ENCODE data around the gene CEP85. TPM values are rescaled to one million over a fixed set of nuclear protein-coding genes. Genes with fewer than 3 reads are reported as not detected.

The CEP85 gene
- total and polyA plus RNA-seq, 9 of the 15 experiments (the other 6 are each of a cell fraction or from before 2014, with no cell fraction given), result 42.1 to 140 (median 92.6) TPM

DNA sequence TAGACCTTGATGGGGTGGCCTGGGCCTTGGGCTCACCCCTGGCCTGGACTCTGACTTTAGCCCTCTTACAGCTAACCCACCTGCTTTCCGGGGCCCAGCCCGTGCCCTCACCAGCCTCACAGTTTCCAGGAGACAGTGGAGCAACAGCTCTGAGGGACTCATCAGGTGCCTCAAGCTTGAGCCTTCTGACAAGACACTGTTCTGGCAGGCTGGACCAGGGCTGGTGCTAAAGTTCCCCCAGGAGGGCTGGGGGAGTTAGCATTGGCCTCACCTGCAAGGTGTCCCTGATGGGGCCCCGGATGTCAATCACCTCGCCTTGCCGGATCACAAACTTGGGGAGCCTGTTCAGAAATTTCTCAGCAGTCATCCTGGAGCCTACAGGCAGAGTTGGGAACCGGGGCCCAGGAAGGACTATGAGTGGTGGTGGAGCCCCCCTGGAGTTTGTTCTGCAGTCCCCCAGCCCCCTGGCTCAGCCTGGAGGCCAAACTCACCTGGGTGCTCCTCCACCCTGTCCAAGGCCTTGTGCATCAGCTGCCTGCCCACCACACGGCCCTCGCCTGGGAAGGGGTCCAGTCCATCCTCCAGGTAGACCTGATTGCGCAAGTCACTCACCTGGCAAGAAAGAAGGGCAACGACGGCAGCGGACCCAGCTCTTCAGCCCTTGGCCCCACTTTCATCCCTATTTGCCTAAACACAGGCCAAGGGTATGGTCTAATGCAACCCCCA is 50.0 kb downstream of the CEP85 start (continued):
- TF ChIP-seq DMBX1 (CRISPR knock-in tag; IDR thresholded peaks at IDR 0.05; ENCODE audit: borderline replicate concordance) (peak; percentile 31; the same call in 1 of the 2 replicates), FOS (IDR thresholded peaks at IDR 0.05; ENCODE audit: extremely low read depth, insufficient read length) (no peak), BCL6 (CRISPR knock-in tag; IDR thresholded peaks at IDR 0.05) (no peak), CEBPB (tag; IDR thresholded peaks at IDR 0.05) (peak; percentile 99), ZNF263 (CRISPR knock-in tag; IDR thresholded peaks at IDR 0.05; ENCODE audit: borderline replicate concordance) (no peak)

DNA sequence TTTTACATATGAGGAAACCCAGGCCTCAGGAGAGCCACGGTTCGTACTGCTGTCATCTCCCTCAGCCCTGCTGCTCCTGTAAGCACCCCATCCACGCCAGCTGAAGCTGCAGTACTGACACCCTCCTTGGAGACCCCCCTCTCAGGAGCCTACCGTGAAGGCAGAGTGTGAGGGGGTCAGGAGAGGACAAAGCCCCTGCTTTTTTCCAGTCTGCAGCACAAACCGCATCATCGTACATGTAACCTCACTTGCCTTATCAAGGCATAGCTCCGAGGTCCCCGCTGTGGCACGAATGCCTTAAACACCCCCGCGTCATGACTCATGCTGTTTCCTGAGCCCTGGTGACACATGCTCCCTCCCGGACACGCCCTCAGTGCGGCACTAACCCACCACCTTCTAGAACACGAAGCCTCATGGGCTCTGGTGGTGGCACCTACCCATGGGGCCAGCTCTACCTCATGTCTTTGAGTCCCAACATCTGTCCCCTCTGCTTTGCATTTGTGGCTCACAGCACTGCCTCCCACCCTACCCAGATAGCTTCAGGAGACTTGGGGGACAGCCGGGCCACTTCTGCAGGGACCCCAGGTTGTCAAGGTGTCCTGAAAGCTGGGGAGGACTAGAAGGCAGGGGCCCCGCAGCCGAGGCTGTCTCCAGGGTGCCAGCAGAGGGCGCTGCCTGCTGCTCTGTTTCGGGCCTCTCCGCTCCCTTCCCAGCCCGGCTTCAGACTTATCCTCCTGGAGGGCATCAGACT is 50.8 kb downstream of the CEP85 start:
- H3K4me3 ChIP-seq, result no peak overlapping the region
- in situ Hi-C loops (cut with MboI), result loop anchor here (5.0 kb wide), 1 partner anchor 38 kb away; no protein-coding TSS in a partner anchor
- ATAC-seq (peak; percentile 73), FAIRE-seq (peak; percentile 98), DNase-seq (ENCODE audit: extremely low read depth in 1 of 4, low spot score in 3 of 4) (peak; percentile 91 to 99 (median 93))
- H3K27ac ChIP-seq (ENCODE audit: extremely low read depth, low read depth, low read length), result peak overlapping the region; percentile 86
- H3K79me2 ChIP-seq (ENCODE audit: control insufficient read depth, insufficient read depth, low read length), result peaks cover 18% of the 10 kb centered on the region; the same call in 2 of the 3 replicates
- H3K4me2 ChIP-seq (ENCODE audit: insufficient read depth, low read length), result peak overlapping the region; percentile 64
- intact Hi-C loops (cut with micrococcal nuclease), result loop anchor here (1.0 to 2.0 kb wide), 2 partner anchors 37 to 106 kb away; no protein-coding TSS in a partner anchor
- H3K36me3 ChIP-seq (ENCODE audit: control insufficient read depth, insufficient read depth, low read length), result peaks cover 35% of the 10 kb centered on the region
- H3K9me3 ChIP-seq (replicated peaks; ENCODE audit: control insufficient read depth, insufficient read depth, low read depth, low read length), result no peaks in the 10 kb centered on the region
- no peaks in the 10 kb centered on the region for H4K20me1 ChIP-seq (replicated peaks; ENCODE audit: control insufficient read depth, insufficient read depth, low read length)
- H3K9me1 ChIP-seq (ENCODE audit: control insufficient read depth, insufficient read depth, low read length), result no peaks in the 10 kb centered on the region
- TSS peak; percentile 35 for BruUV-seq (replicated peaks)
- 11% methylated on average over 22 of the region's 22 CpGs for WGBS (ENCODE audit: insufficient coverage, low coverage, missing lambda C conversion rate)
- H3K9ac ChIP-seq (ENCODE audit: insufficient read depth in 1 of 2, low read depth in 2 of 2, low read length in 2 of 2), result peak overlapping the region; percentile 49 to 61
- H3K4me1 ChIP-seq (replicated peaks in 1 of 2; ENCODE audit: control insufficient read depth in 2 of 2, insufficient read depth in 2 of 2, low read length in 2 of 2), result peaks cover 84 to 99% of the 10 kb centered on the region in 2 experiments
- H3K27me3 ChIP-seq (ENCODE audit: control insufficient read depth in 2 of 2, insufficient read depth in 2 of 2, low read length in 2 of 2), result no peaks in the 10 kb centered on the region
- H2AFZ ChIP-seq (ENCODE audit: low read depth, low read length), result peak overlapping the region; percentile 63
- ChIA-PET POLR2A (interaction anchor here (0.6 to 2.1 kb wide), 18 partner anchors 9 to 1550 kb away, joined by 3 to 11 read pairs (median 4); partner anchors contain the start of gene ZNF593), CTCF (ENCODE audit: low intra/inter-chr PET ratio) (interaction anchor here (0.5 to 4.2 kb wide), 7 partner anchors 9 to 295 kb away, joined by 3 to 29 read pairs (median 12); no protein-coding TSS in a partner anchor)
- TF ChIP-seq, protein P1, sequence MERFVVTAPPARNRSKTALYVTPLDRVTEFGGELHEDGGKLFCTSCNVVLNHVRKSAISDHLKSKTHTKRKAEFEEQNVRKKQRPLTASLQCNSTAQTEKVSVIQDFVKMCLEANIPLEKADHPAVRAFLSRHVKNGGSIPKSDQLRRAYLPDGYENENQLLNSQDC (CRISPR knock-in tag; IDR thresholded peaks at IDR 0.05), result no peak
- no peak for TF ChIP-seq SAP30 (IDR thresholded peaks at IDR 0.05; ENCODE audit: borderline replicate concordance, insufficient read depth, low read depth, low read length, poor library complexity, severe bottlenecking)
- TF ChIP-seq, protein P2, sequence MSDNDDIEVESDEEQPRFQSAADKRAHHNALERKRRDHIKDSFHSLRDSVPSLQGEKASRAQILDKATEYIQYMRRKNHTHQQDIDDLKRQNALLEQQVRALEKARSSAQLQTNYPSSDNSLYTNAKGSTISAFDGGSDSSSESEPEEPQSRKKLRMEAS (CRISPR knock-in tag; IDR thresholded peaks at IDR 0.05), result peak; percentile 100

Data from K562 (cell line).